IMR-90 (cell line): ENCODE results near the gene MAB21L3. TPM values are rescaled to one million over a fixed set of nuclear protein-coding genes. Genes with fewer than 3 reads are reported as not detected.

Source experiments
- ATAC-seq: fragments of 200-7000 bp; cut with Tn5 transposase; 2 replicates; pipeline ENCODE4 v1.9.1; 2020; ENCODE audit warnings: low read depth, mild to moderate bottlenecking, moderate library complexity
- BruUV-seq: library from RNA; stranded (reverse); fragments of 400-500 nt; replicated peaks from 2 replicates; lab custom pipeline; 2021; lab: Mats Ljungman, UMichigan
- CTCF ChIA-PET: fragments of 300-600 bp; formaldehyde crosslinking; extraction: SDS; loops from one replicate; lab custom pipeline; 2021; ENCODE audit warnings: antibody characterized with exemption; lab: Yijun Ruan, JAX
- POLR2A ChIA-PET: fragments of 300-600 bp; sonication (Branson Sonifier 250); formaldehyde crosslinking; loops from one replicate; lab custom pipeline; 2022; ENCODE audit warnings: antibody characterized with exemption; ENCODE audit not compliant: unreplicated experiment; lab: Charles Lee
- DNase-seq: peaks from one replicate; pipeline ENCODE4 v3.0.0; 2013
- H2AFZ ChIP-seq: replicated peaks from 2 replicates; pipeline ENCODE3; 2013; ENCODE audit warnings: low read length, mild to moderate bottlenecking; ENCODE audit not compliant: poor library complexity
- H2AK5ac ChIP-seq: 2 replicates; pipeline ENCODE4 v1.6.1; 2013; ENCODE audit warnings: low read depth, low read length, inconsistent platforms
- H2AK9ac ChIP-seq: replicated peaks from 2 replicates; pipeline ENCODE3; 2013; ENCODE audit warnings: mild to moderate bottlenecking, low read depth, low read length, moderate library complexity; ENCODE audit not compliant: poor library complexity
- H2BK120ac ChIP-seq: 2 replicates; pipeline ENCODE4 v1.6.1; 2013; ENCODE audit warnings: low read depth, low read length, inconsistent platforms
- H2BK15ac ChIP-seq: 3 replicates; pipeline ENCODE4 v1.6.1; 2013; ENCODE audit warnings: low read depth, low read length, inconsistent platforms
- H2BK20ac ChIP-seq: 2 replicates; pipeline ENCODE4 v1.6.1; 2013; ENCODE audit warnings: low read depth, mild to moderate bottlenecking, inconsistent platforms, low read length, moderate library complexity
- H2BK5ac ChIP-seq: 2 replicates; pipeline ENCODE4 v1.6.1; 2013; ENCODE audit warnings: mild to moderate bottlenecking, low read depth, low read length, inconsistent platforms; ENCODE audit not compliant: poor library complexity, severe bottlenecking
- H3K14ac ChIP-seq: replicated peaks from 2 replicates; pipeline ENCODE4 v1.6.1; 2013; ENCODE audit warnings: low read depth, low read length, inconsistent platforms
- H3K18ac ChIP-seq: 2 replicates; pipeline ENCODE4 v1.6.1; 2013; ENCODE audit warnings: low read depth, low read length, control low read depth
- H3K23ac ChIP-seq: 2 replicates; pipeline ENCODE4 v1.6.1; 2013; ENCODE audit warnings: low read depth, low read length, inconsistent platforms
- H3K27ac ChIP-seq: 2 replicates; pipeline ENCODE4 v1.5.1; 2013; ENCODE audit warnings: mild to moderate bottlenecking, control low read depth, low read length; ENCODE audit not compliant: insufficient read depth
- H3K27me3 ChIP-seq: 2 replicates; pipeline ENCODE4 v1.6.1; 2013; ENCODE audit warnings: low read length; ENCODE audit not compliant: control insufficient read depth, insufficient read depth
- H3K36me3 ChIP-seq: 2 replicates; pipeline ENCODE4 v1.6.1; 2013; ENCODE audit warnings: low read length, mixed read lengths; ENCODE audit not compliant: control insufficient read depth, insufficient read depth
- H3K4ac ChIP-seq: 2 replicates; pipeline ENCODE4 v1.6.1; 2013; ENCODE audit warnings: low read depth, low read length, inconsistent platforms
- H3K4me1 ChIP-seq: 2 replicates; pipeline ENCODE4 v1.6.1; 2013; ENCODE audit warnings: low read length, mixed read lengths; ENCODE audit not compliant: control insufficient read depth, insufficient read depth
- H3K4me2 ChIP-seq: 2 replicates; pipeline ENCODE4 v1.6.1; 2013; ENCODE audit warnings: low read depth, mild to moderate bottlenecking, control low read depth, low read length, moderate library complexity
- H3K4me3 ChIP-seq: 2 replicates; pipeline ENCODE4 v1.5.1; 2013; ENCODE audit warnings: low read depth, mild to moderate bottlenecking, control low read depth, low read length, moderate library complexity; ENCODE audit not compliant: insufficient read depth
- H3K56ac ChIP-seq: 2 replicates; pipeline ENCODE4 v1.6.1; 2013; ENCODE audit warnings: low read length, inconsistent platforms; ENCODE audit not compliant: insufficient read depth; ENCODE audit errors: extremely low read depth
- H3K79me1 ChIP-seq, 2 experiments: 2 replicates each; pipeline ENCODE4 v1.6.1; 2013; ENCODE audit warnings: low read length in 2 of 2, inconsistent platforms in 1 of 2, low read depth in 1 of 2
- H3K9ac ChIP-seq: 2 replicates; pipeline ENCODE4 v1.6.1; 2013; ENCODE audit warnings: low read depth, low read length, control low read depth
- H3K9me1 ChIP-seq: 2 replicates; pipeline ENCODE4 v1.6.1; 2013; ENCODE audit warnings: low read length, inconsistent platforms; ENCODE audit not compliant: insufficient read depth
- H3K9me3 ChIP-seq: 2 replicates; pipeline ENCODE4 v1.6.1; 2013; ENCODE audit warnings: low read length; ENCODE audit not compliant: control insufficient read depth, insufficient read depth
- H4K20me1 ChIP-seq: 2 replicates; pipeline ENCODE4 v1.6.1; 2013; ENCODE audit warnings: low read length, inconsistent platforms; ENCODE audit not compliant: insufficient read depth
- H4K5ac ChIP-seq: 2 replicates; pipeline ENCODE4 v1.6.1; 2013; ENCODE audit warnings: mild to moderate bottlenecking, low read depth, low read length, control low read depth
- H4K8ac ChIP-seq, 2 experiments: 2 replicates each; pipeline ENCODE4 v1.6.1; 2013; ENCODE audit warnings: low read depth in 2 of 2, low read length in 2 of 2, control low read depth in 1 of 2, inconsistent platforms in 1 of 2
- H4K91ac ChIP-seq: 2 replicates; pipeline ENCODE4 v1.6.1; 2013; ENCODE audit warnings: low read depth, low read length, inconsistent platforms; ENCODE audit not compliant: insufficient read depth
- CHD1 ChIP-seq: IDR thresholded peaks from 2 replicates; pipeline ENCODE4 v1.6.1; 2012; ENCODE audit warnings: low read depth, low read length, improper control_type of control experiment
- CTCF ChIP-seq: conservative IDR thresholded peaks from 2 replicates; pipeline ENCODE4 v1.5.1; 2012; ENCODE audit warnings: mild to moderate bottlenecking, low read depth, low read length, improper control_type of control experiment
- WGBS, 2 experiments: methylation state at CpG; one replicate each; pipeline versions ENCODE4 v1.1.5 to v1.1.7; 2013; ENCODE audit warnings: missing lambda C conversion rate in 2 of 2; ENCODE audit not compliant: insufficient read length in 1 of 2; ENCODE audit errors: extremely low coverage in 2 of 2; 5-methylcytosine and 5-hydroxymethylcytosine counted together
- dilution Hi-C: fragments of 300-500 bp; cut with HindIII; formaldehyde crosslinking; loops from one replicate; pipeline ENCODE4 v1.14.3; 2018; ENCODE audit warnings: low sequenced_read_pairs; ENCODE audit not compliant: unreplicated experiment
- in situ Hi-C: fragments of 300-500 bp; cut with MboI; formaldehyde crosslinking; loops from 3 replicates; pipeline ENCODE4 v1.14.3; 2019; ENCODE audit warnings: low sequenced_read_pairs, inconsistent platforms, mixed read lengths
- intact Hi-C: fragments of 100-400 bp; cut with micrococcal nuclease; formaldehyde crosslinking; loops from 2 replicates; pipeline ENCODE4 v1.10.0; 2022
- polyA plus RNA-seq, 3 experiments: library from polyadenylated mRNA; depleted of rRNA; stranded (reverse); fragments of >200 nt; gene quantifications; 2 replicates each; pipeline ENCODE4 v1.2.3, GENCODE V29; 2012; ENCODE audit warnings: low replicate concordance in 1 of 3
- total RNA-seq: library from RNA; depleted of rRNA; stranded (reverse); fragments of >200 nt; gene quantifications from 2 replicates; pipeline ENCODE4 v1.2.3, GENCODE V29; 2012

The MAB21L3 gene
- total and polyA plus RNA-seq, 2 of the 4 experiments (the other 2 are of a cell fraction): not detected

- no peak overlapping the region for H3K4ac ChIP-seq
- dilution Hi-C loops: no loop called here
- H4K8ac ChIP-seq: no peak overlapping the region
- intact Hi-C loops: no loop called here
- H3K14ac ChIP-seq: no peak overlapping the region
- H2AK9ac ChIP-seq: no peak overlapping the region
- H4K20me1 ChIP-seq: no peaks in the 10 kb centered on the region
- no peak overlapping the region for H3K9ac ChIP-seq
- no peak overlapping the region for H2BK20ac ChIP-seq
- H3K9me1 ChIP-seq: no peaks in the 10 kb centered on the region
- no peak overlapping the region for H3K4me2 ChIP-seq
- no peak overlapping the region for H4K91ac ChIP-seq
- peaks cover 3% of the 10 kb centered on the region; the same call in 1 of the 2 replicates for H3K27me3 ChIP-seq
- H3K56ac ChIP-seq: no peak overlapping the region
- no peaks in the 10 kb centered on the region for H3K79me1 ChIP-seq
- BruUV-seq: no TSS peak
- no peak overlapping the region for H3K18ac ChIP-seq
- no peaks in the 10 kb centered on the region for H3K4me1 ChIP-seq
- H2BK5ac ChIP-seq: no peak overlapping the region
- no peaks in the 10 kb centered on the region for H3K36me3 ChIP-seq
- H3K4me3 ChIP-seq: no peak overlapping the region
- H2AFZ ChIP-seq: no peak overlapping the region
- ATAC-seq: no peak
- no peak overlapping the region for H3K23ac ChIP-seq
- H2AK5ac ChIP-seq: no peak overlapping the region
- no peaks in the 10 kb centered on the region for H3K9me3 ChIP-seq
- WGBS, 2 experiments: 21% methylated on average over 2 of the region's 3 CpGs; no CpG with 5 or more reads in 1 of the 2 experiments
- H3K27ac ChIP-seq: no peak overlapping the region
- H2BK15ac ChIP-seq: no peak overlapping the region
- ChIA-PET CTCF (no interaction called here), POLR2A (no interaction called here)
- in situ Hi-C loops: no loop called here
- H2BK120ac ChIP-seq: no peak overlapping the region
- H4K5ac ChIP-seq: no peak overlapping the region
- DNase-seq: no peak
- TF ChIP-seq CTCF (no peak), CHD1 (no peak)
Measured at GRCh38 chr1:116179964-116180363, 68.8 kb downstream of the MAB21L3 start.
